NCI-H187 treated with DMSO at 0.1 percent for 48 hours (cell line): ENCODE measurements around the gene PTCHD1.

Experiments
- DNase-seq: peaks from one replicate; lab custom pipeline; 2025; lab: John Stamatoyannopoulos, UW

The PTCHD1 gene

GRCh38 chrX:23398570-23398969 is 63.9 kb downstream of the PTCHD1 start:
- no peak for DNase-seq

GRCh38 chrX:23403849-23404248 is 69.2 kb downstream of the PTCHD1 start:
- DNase-seq = no peak

GRCh38 chrX:23422912-23423311 is 88.3 kb downstream of the PTCHD1 start:
- DNase-seq = no peak

DNA sequence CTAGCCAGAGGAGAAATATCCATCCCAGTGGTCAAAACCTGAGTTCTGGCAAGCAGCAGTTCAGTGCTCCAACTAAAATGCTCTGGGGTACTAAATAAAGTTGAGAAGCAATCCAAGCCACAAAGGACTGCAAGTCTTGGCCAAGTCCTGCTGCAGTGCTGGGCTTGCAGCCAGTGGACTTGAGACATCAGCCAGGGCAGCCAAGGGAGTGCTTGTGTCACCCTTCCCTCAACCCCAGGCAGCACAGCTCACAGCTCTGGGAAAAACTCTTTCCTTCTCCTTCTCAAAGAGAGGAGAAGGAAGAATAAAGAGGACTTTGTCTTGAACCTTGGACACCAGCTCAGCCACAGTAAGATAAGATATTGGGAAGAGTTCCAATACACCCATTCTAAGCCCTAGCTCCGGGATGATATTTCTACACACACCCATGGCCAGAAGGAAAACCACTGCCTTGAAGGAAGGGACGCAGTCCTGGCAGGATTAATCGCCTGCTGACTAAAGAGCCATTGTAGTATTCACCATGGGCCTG is 99.8 kb downstream of the PTCHD1 start:
- no peak for DNase-seq

DNA sequence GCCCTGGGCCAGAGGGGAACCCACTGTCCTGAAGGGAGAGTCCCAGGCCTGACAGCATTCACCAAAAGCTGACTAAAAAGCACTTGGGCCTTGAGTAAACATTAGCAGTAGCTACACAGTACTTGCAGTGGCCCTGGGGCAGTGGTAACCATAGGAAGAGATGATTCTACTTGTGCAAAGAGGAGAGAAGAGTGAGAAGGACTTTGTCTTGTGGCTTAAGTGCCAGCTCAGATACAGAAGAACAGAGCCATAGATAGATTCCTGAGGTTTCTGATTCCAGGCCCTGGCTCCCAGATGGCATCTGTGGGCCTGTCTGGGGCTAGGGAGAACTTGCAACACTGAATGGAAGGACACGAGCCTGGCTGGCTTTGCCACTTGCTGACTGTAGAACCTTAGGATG is 100.5 kb downstream of the PTCHD1 start:
- DNase-seq = no peak

DNA sequence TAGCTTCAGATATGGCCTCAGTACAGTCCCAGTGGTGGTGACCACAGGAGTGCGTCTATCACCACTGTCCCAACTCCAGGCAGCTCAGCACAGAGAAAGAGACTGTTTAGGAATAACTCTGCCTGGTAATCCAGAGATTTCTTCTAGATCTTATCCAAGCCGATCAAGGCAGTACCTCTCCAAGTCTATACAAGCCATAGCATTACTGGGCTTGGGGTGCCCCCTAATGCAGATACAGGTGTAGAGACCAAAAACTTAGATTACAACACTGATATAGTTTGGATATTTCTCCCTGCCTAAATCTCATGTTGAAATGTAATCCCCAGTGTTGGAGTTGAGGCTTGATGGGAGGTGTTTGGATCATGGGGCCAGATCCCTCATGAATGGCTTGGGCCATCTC is 100.9 kb downstream of the PTCHD1 start:
- DNase-seq = no peak

GRCh38 chrX:23436875-23437274 is 102.2 kb downstream of the PTCHD1 start:
- no peak for DNase-seq

GRCh38 chrX:23451266-23451665 is 116.6 kb downstream of the PTCHD1 start:
- DNase-seq = no peak
